GM21619 (cell line): ENCODE measurements around the gene MAFF.
"Not testable (repeated sequence)": the region's sequence is repeated elsewhere in the genome, so short reads cannot be mapped to it uniquely, and the experiment has no call there.

Experiments
- ATAC-seq: cut with Tn5 transposase; IDR thresholded peaks from one replicate; pipeline ENCODE4 v1.9.1; 2021; ENCODE audit not compliant: unreplicated experiment

Gene MAFF

DNA sequence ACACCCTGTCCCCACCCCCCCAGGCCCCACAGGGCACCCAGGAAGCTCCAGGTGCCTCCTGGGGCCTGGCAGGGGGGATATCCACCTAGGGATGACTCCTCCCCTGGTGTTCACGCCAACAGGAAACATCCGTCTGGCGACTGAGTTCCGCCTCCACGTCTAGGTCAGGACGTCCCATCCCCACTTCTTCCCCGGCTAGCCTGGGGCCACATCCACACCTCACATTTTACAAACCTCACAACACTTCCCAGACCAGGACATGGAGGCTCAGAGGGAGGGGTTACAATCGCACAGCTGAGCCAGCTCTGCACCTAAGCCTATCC lies 21.0 kb downstream of the MAFF start:
- no peak for ATAC-seq

DNA sequence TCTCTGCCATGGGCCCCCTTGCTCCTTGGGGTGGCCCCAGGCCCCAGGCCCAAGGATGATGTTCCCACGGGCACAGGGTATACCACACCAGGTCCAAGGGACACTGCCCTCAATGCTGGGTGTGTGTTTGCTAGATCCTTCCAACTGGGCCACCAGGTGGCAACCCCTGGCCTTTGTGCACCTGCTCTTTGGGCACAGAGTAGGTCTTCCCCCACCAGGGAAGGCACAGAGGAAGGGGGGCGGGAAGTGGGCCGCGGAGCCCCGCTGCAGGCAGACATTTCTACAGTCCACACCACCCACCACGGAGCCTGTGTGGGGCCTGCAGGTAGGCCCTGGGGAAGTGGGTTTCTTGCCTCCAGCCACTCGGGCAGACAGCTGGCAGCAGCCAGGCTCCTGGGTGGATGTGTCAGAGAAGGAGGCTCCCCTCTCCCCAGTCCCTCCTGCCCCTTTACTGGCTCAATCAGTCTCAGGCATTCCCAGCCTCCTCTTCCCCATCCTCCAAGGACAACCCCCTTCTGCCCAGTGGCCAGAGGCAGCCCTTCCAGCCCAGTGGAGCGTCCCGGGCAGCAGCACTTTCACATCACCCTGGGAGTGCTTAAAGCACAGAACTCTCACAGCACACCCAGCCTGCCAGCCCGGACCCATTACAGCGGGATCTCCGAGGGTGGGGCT lies 21.6 kb downstream of the MAFF start:
- no peak for ATAC-seq

DNA sequence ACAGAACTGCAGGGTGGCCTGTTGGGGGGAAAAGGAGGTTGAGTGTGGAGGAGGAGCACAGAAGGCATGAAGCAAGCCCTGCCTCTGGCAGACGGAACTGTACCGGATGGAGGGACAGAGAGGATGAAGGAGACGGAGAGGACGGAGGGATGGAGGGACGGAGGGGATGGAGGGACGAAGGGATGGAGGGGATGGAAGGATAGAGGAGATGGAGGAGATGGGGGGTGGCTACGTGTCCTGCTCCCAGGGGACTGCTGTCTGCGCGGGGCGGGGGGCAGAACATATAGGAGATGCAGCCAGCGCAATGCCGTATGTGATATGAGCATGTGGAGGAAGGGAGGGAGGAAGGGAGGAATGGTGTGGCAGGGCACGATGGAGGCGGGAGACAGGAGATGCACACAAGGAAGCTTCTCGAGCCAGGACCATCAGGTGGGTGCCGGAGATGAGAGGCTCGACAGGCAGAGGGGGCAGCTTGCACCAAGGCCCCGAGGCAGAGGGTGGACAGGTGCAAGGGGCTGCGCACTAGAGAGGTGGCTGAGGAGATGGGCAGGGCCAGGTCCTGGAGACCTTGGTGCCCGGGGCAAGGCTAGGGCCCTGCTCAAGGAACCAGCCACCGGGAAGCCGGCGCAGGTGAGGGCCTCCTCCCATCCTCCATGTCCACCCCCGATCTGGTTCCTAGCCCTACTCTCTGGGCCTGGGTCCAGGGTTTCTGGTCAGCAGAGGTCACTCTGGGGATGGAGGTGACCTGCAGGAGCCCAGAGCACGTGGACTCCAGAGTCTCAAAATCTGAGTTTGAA lies 25.3 kb downstream of the MAFF start:
- ATAC-seq, result no peak

DNA sequence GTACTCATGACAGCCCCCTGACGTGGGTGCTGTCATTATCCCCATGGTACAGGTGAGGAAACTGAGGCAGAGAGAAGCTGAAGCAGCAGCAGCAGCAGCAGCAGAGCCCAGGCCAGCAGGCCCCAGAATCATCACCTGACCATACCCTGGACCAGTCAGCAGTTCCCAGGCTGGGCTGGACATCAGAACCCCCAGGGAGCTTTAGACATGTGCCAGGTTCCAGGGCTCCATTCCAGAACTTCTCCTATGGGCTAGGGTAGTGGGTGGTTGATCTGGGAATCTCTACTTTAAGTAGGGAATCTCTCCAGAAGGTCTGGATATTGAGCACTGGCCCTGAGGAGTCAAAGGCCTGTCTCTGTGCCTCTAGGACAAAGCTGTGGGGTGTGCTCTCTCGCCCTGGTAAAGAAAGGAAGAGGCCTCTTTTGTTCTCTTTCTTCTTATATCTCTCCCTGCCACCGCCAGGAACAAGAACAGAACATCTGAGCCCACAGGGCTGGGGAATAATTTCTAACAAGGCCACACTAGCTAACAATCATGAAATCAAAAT lies 26.6 kb downstream of the MAFF start:
- no peak for ATAC-seq

DNA sequence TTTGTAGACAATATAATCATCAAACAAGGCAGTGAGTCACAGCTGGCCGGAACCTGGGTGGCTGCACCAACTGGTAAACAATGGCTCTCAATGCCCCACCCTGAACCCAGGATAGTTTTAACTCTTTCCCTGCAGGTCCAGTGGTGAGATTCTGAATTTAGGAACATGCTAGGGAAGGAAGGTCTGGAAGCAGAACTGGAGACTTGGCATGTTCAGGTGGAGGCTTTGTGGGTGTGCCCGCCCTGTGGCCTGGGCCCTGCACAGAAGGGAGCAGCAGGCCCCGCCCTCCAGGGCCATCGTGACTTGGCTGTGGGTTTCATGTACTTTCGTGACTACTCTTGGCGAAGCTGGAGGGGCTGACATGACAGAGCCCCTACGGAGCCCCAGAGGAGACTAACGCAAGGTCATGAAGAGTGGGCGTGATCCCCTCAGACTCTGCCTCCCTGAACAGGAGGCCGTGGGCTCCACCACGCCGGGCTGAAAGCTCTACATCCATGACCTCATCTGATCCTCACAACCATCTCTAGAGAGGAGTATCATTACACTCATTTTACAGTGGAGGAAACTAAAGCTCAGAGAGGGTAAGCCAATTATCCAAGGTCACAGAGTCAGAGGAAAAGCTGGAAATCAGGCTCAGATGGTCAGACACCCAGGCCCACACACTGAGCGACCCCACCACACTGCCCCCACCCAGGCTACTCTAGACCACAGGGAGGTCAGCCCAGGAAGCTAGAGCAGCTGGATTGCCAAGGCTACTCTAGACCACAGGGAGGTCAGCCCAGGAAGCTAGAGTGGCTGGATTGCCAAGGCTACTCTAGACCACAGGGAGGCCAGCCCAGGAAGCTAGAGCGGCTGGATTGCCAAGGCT lies 27.3 kb downstream of the MAFF start:
- no peak for ATAC-seq

DNA sequence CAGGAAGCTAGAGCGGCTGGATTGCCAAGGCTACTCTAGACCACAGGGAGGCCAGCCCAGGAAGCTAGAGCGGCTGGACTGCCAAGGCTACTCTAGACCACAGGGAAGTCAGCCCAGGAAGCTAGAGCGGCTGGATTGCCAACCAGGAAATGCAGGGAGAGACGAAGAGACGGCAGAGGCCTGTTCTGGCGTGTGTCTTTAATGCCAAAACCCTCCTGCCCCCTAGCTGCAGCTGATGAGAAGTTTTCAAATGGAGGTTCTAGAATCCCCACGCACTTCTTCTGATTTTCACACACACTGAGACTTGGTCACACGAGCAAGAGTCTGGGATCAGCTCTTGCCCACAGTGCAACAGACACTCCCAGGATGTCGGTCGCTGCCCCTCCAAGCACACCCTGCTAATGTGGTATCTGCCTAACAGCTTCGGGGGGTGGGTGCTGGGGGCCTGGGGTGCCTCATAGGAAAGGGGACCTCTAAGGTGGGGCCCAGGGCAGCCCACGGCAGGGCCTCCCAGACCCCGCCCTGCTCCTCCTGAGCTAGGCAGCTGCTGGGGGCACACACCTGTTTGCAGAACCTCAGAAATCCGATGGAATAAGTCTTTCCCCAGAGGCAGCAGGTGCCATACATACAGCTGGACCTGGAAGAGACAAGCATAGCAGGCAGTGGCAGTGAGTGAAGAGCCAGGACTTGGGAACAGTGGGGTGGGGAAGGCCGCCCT lies 28.5 kb downstream of the MAFF start:
- no peak for ATAC-seq

DNA sequence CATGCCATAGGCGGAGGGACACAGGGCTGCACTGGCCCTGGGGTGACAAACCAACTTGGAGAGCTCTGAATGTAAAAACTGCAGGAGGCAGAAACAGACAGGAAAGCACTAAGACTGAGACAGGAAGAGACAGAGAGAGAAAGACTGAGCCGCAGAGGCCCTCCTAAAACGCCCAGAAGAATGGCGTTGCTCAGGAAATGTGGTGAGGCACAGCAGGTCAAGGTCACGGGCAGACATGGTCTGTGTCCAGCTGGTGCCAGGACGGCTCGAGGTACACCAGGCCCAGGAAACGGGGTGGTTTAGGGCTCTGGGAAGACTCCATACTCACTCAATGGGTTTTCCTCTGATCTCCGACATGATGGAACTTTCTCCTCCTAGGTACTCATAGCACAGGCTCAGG lies 29.1 kb downstream of the MAFF start:
- no peak for ATAC-seq

- ATAC-seq, result no peak
Observed at GRCh38 chr22:38232196-38232595, 30.4 kb downstream of the MAFF start.

GRCh38 chr22:38233427-38233826 lies 31.6 kb downstream of the MAFF start:
- ATAC-seq, result no peak

DNA sequence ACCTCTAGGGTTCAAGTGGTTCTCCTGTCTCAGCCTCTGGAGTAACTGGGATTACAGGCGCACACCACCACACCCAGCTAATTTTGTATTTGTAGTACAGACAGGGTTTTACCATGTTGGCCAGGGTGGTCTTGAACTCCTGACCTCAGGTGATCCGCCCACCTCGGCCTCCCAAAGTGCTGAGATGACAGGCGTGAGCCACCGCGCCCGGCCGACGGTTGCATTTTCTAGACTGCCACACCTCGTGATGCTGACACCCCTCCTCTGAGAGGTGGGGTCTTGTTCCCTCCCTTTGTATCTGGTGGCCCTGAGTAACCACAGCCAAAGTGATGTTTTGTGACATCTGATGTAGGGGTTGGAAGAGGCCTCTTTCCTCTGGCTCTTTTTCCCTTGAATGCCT lies 32.1 kb downstream of the MAFF start:
- not testable (repeated sequence) for ATAC-seq

DNA sequence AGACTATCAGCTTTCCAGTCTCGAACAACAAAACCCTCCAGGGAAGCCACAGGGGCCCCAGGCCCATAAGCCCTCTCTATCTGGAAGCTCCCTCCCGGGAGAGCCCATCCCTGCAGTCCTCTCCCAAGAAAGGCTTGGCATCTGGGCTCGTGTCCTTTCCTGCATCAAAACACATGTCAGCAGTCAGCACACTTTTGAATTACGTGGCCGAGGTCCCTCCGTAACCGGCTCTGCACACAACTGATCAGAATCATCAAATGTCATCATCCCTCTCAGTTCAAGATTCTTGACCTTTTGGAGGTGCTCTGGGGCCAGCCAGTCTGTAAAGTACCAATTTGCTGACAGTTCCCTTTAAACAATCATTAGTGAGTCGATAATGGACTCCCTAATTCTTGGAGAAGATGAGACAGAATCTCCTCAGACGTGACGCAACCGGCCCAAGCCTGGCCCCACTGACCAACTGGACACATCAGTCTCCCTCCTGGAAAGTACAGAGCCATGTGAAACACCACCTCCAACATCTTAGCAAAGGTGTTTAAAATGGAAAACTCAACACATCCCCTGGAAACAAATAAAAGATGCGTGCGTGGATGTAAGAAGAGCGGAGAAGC lies 33.6 kb downstream of the MAFF start:
- no peak for ATAC-seq

DNA sequence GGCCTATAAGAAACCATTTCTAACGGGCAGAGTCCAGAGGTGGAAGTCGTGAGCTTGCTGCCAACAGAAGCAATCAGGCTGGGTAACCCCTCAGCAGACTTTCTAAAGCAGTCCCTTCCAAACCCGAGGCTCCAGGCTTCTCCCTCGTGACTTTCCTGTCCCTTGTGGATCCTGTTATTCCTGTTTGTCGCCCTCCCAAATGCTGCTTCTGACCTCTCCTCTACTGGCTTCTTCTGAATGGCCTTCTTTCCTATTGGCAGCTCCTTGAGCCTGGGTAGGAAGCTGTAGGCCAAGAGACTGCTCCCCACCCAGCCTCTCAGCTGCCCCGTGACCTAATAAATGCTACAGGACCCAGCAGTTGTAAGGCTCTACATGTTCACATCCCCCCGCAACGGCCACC lies 35.0 kb downstream of the MAFF start:
- no peak for ATAC-seq

DNA sequence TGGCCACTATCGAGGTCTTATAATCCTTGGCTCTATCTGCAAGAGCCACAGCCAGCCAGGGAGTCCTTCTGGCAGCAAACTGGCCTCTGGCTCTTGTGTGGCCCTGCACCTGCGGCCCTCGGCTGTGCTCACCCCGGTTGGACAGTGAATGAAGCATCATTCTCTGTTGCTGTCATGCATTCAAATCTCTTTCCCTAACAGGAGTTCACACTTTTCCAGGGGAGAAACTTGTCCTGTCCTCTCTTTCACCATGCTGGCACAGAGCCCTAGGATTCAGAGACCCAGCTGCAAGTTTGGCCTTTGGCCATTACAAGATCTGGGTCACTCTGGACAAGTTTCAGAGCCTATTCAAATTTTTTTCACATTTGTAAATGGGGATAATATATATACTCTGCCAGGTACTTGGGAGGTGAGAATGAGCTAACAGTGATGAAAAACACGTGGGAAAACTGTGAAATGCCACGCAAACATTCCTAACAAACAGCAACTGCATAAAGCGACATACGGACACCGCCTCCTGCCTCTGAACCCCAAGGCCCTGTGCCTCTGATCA lies 36.8 kb downstream of the MAFF start:
- ATAC-seq, result no peak

DNA sequence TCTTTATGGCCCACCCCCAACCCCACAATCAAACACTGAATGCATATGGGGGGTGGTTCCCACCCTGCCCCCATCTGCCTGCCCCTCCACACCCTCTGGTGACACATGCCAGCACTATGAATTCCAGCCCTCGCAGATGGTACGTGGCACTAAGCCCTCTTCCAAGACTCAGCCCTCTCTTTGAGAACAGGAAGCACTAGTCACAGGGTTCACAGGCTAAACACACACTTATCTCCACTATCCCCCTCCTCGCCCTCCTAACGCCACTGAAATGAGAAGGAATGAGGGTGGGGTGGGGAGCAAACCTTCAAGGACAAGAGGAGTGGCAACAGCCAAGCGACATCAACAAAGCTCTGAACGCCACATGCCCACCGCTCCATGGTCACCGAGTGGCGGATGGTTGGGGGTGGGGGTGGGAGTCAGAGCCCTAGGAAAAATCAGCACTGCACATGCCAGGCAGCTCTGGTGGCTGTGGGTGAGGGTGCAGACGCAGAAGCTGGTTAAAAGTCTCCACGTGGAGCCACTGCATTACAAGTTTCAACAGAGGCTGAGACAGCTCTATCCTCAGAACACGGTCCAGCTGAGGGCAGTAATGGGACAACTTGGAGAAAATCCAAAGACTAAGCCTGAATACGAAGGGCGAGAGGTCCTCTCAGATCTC lies 37.4 kb downstream of the MAFF start:
- no peak for ATAC-seq

- ATAC-seq, result no peak
Observed at GRCh38 chr22:38240734-38241252, 39.0 kb downstream of the MAFF start.

- no peak for ATAC-seq
Observed at GRCh38 chr22:38243007-38243765, 41.4 kb downstream of the MAFF start.

DNA sequence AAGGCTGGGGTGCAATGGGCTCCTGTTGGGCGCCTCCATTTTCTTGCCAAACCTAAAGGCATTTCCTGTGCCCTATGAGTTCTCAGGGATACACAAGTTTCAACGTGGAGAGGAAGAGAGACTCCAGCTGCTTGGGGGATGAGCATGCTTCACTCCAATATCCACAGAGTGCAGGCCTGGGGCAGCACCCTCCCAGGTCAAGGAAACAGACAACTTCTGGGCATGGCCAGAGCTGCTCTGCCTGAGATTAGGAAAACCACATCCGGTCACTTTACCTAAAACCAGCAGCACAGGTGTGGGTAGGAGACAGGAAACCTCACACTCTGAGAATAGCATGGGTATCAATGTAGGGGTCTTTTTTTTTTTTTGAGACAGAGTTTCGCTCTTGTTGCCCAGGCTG lies 42.3 kb downstream of the MAFF start:
- ATAC-seq, result no peak

DNA sequence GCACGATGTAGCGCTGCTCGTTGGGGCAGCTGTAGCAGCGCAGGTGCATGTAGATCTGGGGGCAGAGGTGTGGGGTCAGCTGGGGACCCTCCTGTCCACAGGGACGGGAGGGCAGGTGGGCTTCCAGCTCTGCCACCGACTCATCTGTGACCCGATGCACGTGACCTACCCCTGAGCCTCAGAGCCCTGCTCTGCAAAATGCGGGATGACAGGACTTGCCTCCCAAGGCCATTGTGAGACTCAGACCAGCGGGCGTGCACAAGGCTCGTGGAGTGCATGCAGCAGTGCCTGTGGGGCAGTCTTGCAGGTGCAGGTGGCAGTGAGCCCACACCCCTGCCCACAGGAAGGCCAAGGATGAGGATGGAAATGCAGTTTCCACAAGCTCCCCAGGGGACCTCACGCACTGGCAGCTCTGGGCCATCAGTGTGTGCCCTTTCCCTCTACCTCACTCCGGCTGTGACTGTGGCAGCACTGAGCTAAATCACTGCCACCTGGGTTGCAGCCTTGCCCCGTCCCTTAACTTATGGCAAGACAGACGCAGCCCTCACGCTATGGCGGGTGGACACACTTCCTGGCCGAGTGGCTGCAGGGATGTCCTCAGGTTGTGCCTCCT lies 44.4 kb downstream of the MAFF start:
- no peak for ATAC-seq
